Measurements from ENCODE around the gene SLC66A2.
A peak's percentile ranks its signal among the peaks of the same experiment; 100 is the strongest.

Gene SLC66A2

GRCh38 chr18:79935499-79935898 is 16.0 kb downstream of the SLC66A2 start:
- no peak for DNase-seq

DNA sequence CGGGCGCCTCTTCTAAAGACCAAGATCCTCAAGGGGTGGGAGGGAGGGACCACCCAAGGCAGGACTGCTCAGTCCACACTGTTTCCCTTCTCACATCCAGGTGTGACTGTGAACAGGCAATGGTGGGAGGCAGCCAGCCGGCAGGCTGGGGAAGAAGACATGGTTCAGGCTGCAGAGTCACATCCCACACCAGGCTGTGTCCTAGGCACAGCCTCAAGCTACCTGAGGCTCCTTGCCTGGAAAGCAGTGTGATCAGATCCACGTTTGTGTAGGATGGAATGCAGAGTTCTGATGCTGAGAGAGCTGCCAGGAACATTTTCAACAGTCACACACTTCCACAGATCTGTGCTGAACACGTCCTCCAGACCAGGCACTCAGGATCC is 16.4 kb downstream of the SLC66A2 start:
- no peak for DNase-seq

DNA sequence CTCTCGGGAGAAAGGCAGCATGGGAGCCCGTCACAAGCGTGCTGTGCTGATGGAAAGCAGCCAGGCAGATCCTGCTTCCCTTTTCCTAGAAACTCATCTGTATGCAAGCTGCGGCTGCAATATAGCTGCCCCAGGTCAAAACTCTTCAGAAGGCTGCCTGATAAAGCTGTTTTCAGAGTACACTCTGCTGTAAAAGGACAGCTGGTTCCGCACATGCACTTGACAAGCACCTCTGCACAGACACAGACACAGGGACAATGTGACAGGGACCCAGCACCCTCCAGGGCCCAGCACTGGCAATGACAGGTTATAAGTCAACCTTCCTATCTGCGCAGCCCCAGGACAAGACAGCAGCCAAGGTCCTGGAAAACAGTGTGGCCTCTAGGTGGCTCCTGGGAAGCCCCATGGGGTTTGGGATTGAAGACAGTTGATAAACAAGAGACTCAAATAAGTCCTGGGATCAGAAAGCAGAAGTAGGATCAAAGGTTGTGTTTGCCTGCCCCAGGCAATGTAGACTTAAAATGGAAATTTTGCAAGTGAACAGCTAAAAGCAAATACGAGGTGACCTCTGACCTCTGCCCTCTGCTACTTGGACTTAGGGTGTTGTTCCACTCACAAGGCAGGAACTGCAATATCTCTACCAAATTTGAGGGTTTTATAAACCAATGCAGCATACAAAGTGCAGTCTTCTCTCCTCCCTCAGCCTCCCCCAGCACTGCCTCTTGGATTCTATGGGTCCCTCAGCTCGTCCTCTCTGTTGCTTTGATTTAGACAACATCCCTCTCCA is 16.9 kb downstream of the SLC66A2 start:
- no peak for DNase-seq

DNA sequence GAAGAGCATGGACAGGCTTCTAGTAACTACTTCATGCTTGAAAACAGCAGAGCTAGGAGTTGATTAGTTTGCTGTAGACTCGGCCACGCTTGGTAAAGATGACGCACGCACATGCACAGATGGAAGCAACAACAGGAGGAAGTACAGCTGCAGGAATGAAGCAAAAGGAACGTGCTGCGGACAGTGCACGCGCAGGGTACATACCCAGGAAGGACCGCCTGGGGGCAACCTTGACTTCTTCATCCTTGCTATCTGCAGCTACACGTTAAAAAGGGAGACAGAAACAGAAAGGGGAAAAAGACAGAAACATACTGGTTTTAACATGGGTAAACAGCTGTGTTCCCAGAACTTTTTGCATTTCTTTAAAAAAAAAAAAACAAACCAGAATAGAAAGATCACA is 17.7 kb downstream of the SLC66A2 start:
- peak; percentile 74 for DNase-seq

- no peak for DNase-seq
Observed at GRCh38 chr18:79932907-79933306, 18.5 kb downstream of the SLC66A2 start.

- no peak for DNase-seq
Observed at GRCh38 chr18:79931475-79931874, 20.0 kb downstream of the SLC66A2 start.

GRCh38 chr18:79930020-79930642 is 21.3 kb downstream of the SLC66A2 start:
- no peak for DNase-seq

- no peak for DNase-seq
Observed at GRCh38 chr18:79928563-79928960, 22.9 kb downstream of the SLC66A2 start.

GRCh38 chr18:79927607-79928562 is 23.6 kb downstream of the SLC66A2 start:
- no peak for DNase-seq

DNA sequence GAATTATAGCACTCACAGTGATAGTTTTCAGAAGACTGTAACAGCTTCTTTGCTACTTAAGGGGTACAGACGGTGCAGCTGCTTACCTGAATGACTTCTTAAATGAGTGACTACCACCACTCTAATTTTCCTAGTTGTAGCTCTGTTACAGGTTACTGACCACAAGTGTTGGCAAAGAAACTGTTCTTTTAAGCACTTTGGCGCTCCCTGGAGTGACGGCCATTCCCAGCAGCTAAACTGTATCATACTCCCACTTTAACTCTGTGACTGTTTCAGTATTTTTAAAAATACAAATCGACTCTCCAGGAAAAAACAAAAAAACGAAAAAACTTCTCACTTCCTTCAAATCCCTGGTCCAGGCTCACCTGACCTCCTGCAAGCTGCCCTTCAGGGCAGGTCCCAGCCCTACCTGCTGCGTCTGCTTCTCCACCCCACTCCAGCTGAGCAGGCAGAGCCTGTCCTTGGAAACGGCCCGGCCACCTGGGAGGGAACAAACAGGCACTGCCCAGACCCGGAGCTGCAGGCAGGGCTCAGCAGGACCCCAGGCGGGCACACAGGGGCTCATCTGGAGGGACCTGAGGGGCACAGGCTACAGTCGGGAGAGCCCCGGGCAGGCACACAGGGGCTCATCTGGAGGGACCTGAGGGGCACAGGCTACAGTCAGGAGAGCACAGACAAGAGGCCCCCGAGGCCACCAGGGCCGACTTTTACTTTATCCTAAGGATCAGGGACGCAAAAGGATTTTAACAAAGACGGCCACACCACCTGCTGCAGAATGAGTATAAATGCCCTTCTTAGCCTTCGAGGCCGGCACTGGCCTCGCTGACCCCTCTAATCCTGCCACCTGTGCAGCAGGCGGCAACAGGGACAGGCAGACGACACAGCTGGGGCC is 24.5 kb downstream of the SLC66A2 start:
- DNase-seq = no peak

DNA sequence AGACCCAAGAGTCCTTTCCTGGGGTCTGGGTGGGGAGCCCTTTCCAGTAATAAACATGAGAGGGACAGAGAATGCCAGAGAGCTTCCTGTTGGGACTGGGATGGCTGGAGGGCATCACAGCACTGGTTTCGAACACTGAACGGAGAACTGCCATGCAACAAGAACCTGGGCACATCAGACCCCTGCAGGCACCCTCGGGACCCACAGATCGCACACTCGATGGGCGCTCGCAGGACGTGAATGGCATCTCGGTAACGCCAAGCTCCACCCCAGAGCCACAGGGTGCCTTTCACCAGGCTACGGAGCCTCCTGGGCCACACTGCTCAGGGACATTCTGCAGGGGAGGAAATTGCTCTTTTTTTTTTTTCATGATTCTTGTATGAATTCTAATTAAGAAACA is 25.1 kb downstream of the SLC66A2 start:
- DNase-seq = no peak

DNA sequence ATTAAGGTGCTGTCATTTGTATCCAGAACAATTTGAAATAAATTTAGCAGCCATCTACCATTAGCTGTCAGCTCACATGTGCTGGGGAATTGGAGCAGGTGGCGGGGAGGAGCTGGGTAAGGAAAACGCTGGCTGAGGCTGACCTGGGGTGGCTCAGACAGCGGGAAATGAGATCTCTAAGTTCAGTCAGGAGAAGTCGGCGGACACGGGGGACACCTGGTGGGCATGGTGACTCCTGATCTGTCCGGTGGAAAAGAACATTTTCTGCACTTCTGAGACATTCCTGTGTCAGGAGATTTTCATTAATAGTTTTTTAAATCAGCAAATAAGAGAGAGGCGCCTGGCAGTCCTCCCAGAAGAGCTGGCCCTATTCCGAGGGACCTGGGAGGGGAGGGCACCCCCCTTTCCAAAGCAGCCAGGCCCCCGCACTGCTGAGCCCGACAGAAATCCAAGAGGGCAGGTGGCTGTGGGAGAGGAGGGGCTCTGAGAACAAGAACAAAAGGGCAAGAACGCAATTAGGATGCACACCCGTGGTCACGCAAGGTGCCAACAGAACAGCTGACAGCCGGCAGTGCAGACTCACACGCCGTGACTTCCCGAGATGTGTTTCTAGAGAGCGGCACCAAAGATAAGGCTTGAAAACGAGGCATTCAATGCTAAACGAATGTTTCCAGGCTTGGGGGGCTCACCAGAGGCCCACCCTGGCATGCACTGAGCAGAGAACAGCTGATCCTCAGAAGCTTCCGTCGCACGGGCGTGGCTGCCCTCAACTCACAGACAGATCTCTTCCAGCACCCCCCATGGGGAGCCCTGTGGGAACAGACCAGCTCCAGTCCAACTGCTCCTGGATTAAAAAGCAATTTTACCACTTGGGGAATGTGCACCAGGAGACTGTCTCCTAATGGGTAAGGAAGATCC is 26.4 kb downstream of the SLC66A2 start:
- DNase-seq = no peak

GRCh38 chr18:79923896-79924585 is 27.4 kb downstream of the SLC66A2 start:
- no peak for DNase-seq

- DNase-seq = no peak
Observed at GRCh38 chr18:79922971-79923411, 28.5 kb downstream of the SLC66A2 start.

DNA sequence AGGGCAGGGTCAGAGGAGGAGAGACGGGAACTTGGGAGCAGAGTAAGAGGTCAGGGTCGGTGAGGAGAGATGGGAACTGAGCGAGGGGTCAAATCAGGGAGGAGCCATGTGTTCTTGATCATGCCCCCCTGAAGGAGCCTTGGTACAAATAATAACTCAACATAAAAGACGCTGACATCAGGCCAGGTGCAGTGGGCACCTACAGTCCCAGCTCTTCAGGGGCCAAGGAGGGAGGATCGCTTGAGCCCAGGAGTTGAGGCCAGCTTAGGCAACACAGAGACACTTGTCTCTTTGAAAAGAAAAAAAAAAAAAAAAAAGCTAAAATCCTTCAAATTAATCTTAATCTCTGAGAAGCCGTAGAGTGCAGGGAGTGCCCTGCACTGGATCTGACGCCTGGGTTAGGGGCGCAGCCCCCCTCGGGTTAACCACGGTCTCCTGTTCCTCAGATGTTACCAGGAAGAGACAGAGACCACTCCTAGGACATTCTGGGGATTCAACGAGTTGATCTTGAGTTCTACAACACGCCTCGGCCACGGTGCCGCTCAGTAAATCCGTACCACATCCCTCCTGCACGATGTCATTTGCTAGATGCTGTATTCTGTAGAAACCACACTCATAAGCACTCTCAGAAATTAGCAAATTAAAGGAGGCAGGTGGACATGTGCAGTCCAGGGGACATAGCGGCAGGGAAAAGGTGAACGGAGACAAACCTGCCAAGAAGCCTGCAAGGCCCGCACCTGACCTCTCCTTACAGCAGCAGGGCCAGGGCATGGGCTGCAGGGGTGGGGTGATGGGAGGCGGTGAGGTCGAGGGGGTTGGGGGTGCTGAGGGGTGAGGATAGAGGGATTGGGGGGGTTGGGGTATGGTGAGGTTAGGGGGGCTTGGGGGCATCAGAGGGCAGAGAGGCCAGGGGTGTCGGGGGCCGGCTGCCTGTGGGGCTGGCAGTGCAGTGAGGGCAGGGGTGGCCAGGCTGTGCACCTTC is 29.2 kb downstream of the SLC66A2 start:
- no peak for DNase-seq

DNA sequence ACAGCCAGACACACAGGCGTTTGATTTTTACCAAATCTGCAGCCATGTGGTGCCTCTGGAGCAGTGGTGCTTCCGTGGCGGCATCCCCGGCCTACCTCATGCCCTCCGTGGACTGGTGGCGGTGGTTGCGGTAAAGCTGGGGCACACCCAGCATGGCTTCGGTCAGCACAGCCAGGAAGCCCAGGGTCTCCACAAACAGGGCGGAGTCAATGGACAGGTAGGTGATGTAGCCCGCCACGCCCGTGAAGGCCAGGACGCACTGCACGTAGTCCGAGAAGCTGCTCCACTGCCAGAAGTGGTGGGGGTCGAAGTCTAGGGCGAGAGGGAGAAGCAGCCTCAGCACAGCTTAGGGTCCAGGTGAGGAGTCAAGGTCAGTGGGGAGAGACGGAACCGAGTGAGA is 32.4 kb downstream of the SLC66A2 start:
- no peak for DNase-seq

DNA sequence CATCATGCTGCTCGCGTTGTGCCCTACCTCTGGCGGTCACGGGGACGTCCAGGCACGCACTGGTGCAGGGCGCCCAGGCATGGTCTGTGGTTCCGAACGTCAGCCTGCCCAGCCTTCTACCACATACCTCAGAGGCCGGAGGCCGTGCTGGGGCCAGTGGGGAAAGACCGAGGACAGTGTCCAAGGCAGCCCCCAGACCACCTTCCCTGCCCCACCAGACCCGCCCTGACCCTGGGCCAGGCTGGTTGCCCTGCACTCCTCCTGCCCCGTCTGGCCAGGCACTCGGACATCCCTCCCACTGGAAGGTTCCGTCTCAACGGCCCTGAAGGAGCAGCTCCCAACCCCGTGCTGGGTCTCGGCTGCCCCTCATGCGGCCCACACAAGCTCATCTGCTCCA is 32.8 kb downstream of the SLC66A2 start:
- no peak for DNase-seq

DNA sequence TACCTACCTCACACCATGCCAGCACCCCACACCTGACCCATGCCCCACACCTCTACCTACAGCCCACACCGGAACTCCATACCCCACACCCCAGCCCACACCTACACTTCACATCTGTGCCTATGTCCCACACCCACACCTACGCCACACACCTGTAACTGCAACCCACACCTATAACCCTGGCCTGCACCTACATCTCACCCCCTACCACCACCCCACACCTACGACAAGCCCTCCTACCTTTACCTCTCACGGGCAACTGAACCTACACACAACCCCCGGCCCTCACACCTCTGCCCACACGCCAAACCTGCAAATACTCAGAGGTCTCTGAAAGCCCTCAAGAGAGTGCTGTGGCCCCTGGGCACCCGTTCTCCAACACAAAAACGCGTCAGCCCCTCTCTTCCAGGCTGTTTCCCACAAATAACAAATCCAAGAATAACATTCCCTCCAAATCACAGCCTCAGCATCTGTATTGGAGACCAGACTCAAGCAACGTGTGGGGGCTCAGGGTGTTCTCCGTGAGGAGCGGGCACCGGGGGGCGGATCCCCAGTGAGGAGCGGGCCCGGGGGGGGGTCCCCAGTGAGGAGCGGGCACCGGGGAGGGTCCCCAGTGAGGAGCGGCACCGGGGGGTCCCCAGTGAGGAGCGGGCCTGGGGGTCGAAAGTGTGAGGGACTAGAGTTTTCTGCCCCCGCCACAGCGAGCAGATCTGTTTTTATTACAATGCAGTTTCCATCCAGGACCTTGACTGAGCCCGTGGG is 33.4 kb downstream of the SLC66A2 start:
- no peak for DNase-seq
